ENCODE results near the gene SNX7. TPM values are rescaled to one million over a fixed set of nuclear protein-coding genes. Genes with fewer than 3 reads are reported as not detected.
A peak's percentile ranks its signal among the peaks of the same experiment; 100 is the strongest.

The SNX7 gene
- total RNA-seq, 1 experiment from 2014 or later: 21.1 TPM

- DNase-seq (ENCODE audit: low spot score): no peak
These were observed 36.3 kb downstream of the SNX7 start for GRCh38 chr1:98697781-98698180.

DNA sequence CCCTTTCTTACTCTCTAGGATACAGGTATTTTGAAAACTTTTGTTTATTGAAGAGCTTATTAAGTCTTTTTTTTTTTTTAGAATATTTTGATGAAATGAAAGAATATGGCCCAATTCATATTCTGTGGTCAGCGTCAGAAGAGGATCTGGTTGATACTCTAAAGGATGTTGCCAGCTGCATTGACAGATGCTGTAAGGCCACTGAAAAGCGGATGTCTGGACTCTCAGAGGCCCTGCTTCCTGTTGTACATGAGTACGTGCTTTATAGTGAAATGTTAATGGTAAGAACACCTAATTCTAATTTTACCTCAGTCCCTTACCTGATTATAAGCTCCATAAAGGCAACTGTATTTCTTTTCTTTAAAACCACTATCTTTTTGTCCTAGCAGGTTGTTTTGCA is 37.1 kb downstream of the SNX7 start:
- no peak for DNase-seq (ENCODE audit: low spot score)

- DNase-seq (ENCODE audit: low spot score): no peak
These were observed 38.7 kb downstream of the SNX7 start for GRCh38 chr1:98700228-98700627.

DNA sequence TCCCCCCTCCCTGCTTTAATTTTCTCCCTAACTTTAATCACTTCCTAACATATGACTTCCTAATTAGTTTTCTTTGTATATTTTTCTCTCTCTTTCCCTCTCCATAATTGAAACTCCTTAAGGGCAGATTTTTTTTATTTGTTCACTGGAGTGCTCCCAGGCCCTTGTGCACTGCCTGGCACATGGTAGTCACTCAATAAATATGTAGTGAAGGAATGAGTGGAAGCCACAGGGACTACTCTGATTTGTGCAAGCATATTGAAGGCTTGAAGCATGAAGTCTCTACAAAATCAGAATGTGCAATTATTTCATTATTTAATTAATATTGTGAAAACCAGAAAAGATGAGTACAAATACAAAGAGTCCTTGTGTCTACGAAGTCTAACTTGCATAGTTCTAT is 41.5 kb downstream of the SNX7 start:
- no peak for DNase-seq (ENCODE audit: low spot score)

DNA sequence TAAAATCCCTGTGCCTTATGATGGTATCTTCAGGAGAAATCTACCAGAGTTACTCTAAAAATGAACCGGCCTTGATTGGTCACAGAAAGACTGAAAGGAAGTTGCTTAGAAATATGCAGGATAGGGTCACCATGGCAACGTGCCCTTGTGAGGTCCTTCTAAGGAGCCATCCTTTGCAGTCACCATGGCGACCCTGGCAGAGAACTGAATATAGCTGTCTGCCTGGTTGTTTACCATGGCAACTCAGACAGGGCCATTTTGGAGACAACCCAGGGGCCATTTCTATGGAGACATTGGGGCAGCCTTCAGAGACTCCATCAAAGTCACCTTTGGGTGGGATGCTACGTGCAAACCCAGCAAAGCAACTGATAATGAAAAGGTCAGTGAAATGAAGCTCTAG is 43.0 kb downstream of the SNX7 start:
- no peak for DNase-seq (ENCODE audit: low spot score)

DNA sequence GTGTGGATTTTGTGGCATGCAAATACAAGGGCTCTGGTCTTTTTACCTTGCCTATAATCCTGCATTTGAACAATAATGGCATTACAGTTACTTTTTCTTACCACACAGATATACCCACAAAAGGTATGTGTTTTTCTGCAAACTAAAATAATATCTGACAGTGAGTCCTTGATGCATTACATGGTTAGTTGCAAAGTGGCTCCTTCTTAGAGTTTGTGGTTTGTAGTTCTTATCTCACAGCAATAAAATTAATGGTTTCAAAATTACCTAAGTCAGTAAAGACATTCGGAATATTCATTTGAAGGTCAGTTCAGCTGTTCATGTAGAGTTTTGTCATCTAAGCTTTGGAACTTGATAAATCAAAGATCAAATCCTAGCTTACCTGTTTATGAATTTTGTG is 43.5 kb downstream of the SNX7 start:
- DNase-seq (ENCODE audit: low spot score): no peak

DNA sequence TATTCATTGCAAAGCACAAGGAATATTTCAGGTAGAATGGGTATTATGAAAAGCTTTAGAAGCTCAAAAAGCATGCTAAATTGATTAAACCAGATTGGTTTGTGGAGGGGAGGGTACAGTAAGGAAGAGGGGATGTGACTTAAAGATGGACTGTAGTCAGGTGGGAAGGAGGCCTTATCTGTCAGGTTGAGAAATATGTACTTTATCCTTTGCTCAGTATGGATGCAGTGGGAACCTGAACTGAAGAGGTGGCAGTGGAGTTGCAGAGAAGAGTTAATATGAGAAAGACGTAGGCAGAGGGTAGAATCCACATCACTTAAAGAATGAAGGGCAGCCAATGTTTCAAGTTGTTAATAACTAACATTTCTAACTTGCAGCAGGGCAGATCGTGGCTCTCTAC is 44.1 kb downstream of the SNX7 start:
- DNase-seq (ENCODE audit: low spot score): no peak

- DNase-seq (ENCODE audit: low spot score): no peak
These were observed 44.8 kb downstream of the SNX7 start for GRCh38 chr1:98706173-98706843.

DNA sequence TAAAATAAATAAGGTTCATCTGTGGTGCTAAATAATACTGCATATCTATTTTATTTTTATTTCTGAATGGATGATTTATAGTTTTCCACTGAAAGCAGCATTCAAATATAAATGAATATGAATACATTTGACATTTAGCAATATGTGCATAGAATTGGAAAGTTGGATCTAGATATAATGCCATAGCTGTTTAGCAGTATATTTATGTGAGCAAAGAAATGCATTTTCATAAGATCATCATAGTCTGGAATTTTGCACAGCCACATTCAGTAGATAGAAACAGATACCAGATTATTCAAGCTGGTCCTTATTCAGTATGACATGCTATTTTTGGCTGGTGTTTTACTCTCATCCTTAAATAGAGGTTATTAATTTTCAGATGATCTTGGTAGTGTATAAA is 46.0 kb downstream of the SNX7 start:
- no peak for DNase-seq (ENCODE audit: low spot score)

GRCh38 chr1:98709906-98710305 is 48.4 kb downstream of the SNX7 start:
- no peak for DNase-seq (ENCODE audit: low spot score)

DNA sequence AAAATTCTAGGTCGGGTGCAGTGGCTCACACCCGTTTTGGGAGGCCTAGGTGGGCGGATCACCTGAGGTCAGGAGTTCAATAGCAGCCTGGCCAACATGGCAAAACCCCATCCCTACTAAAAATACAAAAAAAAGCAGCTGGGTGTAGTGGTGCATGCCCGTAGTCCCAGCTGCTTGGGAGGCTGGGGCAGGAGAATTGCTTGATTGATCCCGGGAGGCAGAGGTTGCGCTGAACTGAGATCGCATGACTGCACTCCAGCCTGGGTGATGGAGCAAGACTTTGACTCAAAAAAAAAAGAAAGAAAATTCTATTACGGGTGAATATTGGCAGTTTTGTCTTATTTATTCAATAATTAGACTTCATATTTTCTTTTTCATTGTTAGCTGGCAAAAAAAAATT is 62.1 kb downstream of the SNX7 start:
- DNase-seq (ENCODE audit: low spot score): no peak

DNA sequence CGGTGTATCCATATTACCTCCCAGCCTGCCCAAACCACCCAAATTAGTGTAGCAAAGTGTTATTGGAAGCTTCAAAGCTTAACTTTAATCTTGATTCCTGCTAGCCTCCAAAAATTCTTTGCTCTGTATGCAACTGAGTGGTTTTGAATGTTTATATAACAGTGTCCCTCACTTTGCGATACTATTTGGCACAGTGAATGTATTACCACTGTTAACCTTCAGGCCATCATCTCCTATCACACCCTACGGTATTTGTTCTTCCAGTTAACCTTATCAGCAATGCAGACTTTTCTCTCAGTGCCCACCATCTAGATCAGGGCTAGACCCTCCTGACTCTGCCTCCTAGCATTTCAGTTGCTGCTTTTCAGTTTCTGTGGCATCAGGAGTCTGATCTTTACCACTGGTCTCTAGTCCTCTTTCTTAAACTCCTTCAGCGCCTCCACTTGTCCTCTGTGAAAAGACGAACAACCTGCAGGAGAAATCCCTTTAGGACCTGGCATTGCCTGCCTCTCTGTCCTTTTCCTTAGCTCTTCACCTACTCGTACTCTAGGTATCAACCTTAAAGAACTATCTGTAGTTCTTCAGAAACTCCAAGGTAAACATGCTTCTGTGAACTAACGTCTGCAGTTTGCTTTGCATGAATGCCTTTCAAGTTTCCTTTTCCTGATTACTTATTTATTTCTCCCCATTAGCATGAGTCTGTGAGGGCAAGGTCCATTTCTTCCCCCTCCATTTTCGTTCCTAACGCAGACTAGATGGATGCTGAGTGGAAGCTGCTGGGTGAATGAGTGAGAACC is 71.7 kb downstream of the SNX7 start:
- peak; percentile 69 for DNase-seq (ENCODE audit: low spot score)

DNA sequence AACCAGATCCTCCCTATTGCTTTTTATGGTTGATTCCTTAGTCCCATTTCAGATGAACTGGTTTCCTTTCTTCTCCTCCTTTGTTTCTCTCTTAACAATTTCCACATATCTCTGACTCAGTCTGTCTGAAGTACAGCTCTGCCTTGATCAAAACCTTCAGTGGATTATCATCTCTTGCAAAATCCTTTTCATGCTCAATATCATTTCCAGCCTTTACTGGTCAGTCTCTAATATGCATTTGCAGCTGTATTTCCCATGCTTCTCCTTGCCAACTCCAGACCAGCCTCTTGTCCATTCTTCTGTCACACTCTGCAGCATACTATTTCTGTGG is 72.2 kb downstream of the SNX7 start:
- no peak for DNase-seq (ENCODE audit: low spot score)

GRCh38 chr1:98735756-98736155 is 74.2 kb downstream of the SNX7 start:
- no peak for DNase-seq (ENCODE audit: low spot score)

DNA sequence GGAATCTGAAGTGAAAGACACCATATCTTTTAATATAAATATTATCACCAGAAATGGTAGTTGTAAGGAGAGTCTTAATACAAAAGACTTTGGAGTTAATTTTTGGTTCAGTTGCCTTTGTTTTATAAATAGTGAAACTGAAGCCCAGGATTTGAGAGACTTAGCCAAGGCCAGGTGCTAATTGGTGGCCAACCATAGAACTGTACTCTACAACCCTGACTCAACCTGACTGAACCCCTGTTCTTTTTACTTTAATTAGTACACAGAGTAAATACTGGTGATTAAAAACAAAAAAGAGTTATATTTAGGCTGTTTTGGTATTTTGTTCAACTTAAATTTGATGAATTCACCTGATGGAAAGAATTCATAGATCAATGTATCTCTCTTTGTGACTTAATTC is 76.3 kb downstream of the SNX7 start:
- DNase-seq (ENCODE audit: low spot score): no peak

DNA sequence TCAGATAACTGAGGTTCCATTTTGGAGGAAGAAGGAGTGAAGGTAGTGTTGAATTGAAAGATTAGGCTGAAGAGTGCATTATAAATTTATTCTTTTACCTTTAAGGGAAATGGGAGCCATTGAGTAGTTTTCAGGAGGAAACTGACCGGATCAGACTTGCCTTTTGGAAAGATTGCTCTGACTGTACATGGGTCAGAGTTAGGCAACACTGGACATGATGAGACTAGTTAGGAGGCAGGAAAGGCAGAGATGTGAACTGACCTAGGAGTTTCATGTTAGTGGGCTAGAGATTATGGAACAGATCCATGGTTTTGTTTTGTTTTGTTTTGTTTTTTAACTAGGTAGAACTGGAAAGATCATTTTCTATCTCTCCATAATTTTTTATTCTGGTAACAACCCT is 78.2 kb downstream of the SNX7 start:
- DNase-seq (ENCODE audit: low spot score): no peak

- DNase-seq (ENCODE audit: low spot score): no peak
These were observed 79.6 kb downstream of the SNX7 start for GRCh38 chr1:98741164-98741563.

DNA sequence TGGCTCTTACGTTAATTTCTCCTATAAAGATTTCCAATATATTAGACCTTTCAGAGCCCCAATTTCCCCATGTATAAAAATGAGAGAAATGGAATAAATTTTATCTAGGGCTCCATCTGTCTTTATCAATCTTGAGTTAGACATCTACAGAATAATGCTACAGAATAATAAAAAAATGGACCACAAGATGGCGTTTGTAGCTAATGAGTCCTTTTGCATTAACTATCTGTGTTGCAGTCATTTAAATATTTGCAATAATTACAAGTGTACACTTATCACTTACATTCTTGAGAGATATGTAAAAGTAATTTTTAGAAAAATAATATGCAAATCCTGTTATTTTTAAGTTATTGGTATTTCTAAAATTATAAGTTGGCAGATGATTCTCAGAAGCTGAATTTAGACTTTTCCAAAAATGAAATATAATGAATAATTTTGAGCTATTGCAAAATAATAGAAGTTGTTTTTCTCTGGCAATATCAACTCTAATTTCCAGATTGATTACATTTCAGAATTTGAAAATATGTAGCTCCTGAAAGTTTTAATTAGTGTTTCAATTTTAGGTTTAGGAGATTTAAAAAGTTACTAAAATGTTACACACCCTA is 87.7 kb downstream of the SNX7 start:
- DNase-seq (ENCODE audit: low spot score): peak; percentile 54

- no peak for DNase-seq (ENCODE audit: low spot score)
These were observed 92.7 kb downstream of the SNX7 start for GRCh38 chr1:98754176-98754575.

GRCh38 chr1:98761219-98761865 is 99.8 kb downstream of the SNX7 start:
- peak; percentile 7 for DNase-seq (ENCODE audit: low spot score)

GRCh38 chr1:98763488-98764150 is 102.1 kb downstream of the SNX7 start:
- no peak for DNase-seq (ENCODE audit: low spot score)

- DNase-seq (ENCODE audit: low spot score): no peak
These were observed 103.0 kb downstream of the SNX7 start for GRCh38 chr1:98764485-98764884.

Data from HT-29 (cell line).